T-helper 22 cell (primary cell): ENCODE measurements around the gene CYP1B1.
"Not testable (repeated sequence)": the region's sequence is repeated elsewhere in the genome, so short reads cannot be mapped to it uniquely, and the experiment has no call there.

Experiments used
- DNase-seq: peaks from one replicate; pipeline ENCODE4 v3.0.0-alpha.2; 2020; ENCODE audit warnings: low read depth

CYP1B1 gene

DNA sequence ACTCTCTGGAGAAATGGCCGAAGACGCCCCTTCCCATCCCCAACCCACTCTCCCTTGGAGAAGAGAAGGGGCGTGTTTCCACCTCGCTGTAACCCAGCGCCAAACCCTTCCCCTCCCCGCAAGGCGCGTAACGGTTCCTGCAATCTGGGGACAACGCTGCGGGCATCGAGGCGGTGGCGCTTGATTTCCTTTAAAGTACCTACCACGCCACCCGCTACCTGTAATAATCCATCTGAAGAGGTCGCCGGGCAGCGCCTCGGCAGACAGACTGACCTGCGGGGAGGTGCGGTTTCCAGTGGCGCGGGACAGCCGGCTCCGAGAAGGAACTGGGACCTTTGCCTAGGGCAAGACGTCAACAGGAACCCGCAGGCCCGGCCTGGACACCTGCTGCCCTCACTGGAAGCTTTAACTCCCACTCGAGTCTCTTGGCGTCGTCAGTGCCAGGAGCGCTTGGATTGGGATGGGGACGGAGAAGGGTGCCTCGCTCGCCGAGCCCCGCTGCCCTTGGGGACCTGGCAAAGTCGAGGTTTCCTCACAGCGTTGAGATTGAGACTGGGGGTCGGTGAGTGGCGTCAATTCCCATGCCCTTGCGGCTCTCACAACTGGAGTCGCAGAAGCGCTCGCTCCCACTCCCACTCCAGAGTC lies at the start of gene CYP1B1:
CYP1B1 (minus strand) TSS at position 645 of the 645 bp plus-strand sequence. CDS start 763 bp downstream, outside the sequence.
- DNase-seq: no peak

DNA sequence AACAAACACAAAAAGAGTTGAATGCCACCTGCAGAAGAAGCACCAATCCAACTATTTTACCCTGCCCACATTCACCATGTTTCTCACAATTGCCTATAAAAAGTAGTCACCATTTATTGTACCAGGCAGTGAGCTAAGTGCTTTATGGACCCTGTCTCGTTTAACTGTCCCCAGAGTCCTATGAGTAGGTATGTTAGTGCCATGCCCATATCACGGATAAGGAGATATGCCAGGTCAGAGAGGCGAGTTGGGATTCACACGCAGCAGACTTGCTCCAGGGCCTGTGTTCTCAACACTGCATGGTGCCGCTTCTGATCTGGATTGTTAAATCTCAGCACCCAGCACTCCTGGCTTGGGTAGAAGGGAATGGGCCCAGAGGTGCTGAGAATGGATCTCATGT lies 49.1 kb upstream of the CYP1B1 start:
- no peak for DNase-seq

DNA sequence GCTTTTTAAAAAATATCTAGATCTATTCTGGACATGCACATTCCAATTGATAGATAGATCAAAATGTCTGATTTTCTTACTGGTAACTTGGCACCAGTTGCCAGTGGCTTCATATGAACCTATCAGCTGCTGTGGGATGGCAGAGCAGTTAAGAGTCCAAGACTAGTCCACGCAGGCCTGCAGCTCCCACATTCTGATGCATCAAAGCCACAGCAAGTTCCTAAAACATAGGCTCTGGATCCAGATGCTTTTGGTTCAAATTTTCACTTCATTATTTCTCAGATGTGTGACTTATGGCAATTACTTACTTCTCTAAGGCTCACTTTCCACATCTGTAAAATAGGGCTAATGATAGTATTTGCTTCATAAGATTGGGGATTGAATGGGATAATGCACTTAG lies 48.0 kb upstream of the CYP1B1 start:
- no peak for DNase-seq

DNA sequence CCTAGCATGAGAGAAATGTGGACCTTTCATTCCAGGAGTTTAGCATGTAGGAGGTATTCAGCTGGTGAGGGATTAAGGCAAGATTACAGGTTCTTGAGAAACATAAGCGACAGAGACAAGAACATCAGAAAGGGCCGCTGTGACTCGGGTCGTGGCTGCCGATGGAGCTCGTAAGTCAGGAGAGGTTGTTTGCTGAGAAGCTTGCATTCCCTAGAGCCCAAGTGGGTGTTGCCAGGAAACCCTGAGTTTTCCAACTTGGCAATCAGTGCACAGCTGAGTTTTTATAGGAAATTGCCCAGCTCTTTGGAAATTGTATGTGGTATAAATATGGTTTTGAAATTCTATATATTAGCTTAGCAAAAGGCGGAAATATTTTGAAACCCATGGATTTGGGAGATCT lies 46.4 kb upstream of the CYP1B1 start:
- no peak for DNase-seq

DNA sequence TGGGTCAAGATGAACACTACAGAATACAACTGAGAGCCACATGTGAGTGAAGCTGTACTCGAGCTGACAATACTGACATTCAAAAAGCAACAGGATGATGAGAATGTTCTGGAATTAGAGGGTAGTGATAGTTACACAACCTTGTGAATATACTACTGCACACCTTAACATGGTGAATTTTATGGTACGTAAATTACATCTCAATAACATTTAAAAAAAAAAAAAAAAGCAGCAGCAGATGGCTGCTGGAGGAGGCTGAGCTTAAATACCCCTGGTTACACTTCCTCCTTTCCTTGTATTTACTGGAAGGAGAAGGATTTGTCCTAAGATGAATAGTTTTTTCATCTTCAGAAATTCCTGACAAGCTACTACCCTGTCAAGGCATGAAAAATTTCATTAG lies 45.5 kb upstream of the CYP1B1 start:
- no peak for DNase-seq

DNA sequence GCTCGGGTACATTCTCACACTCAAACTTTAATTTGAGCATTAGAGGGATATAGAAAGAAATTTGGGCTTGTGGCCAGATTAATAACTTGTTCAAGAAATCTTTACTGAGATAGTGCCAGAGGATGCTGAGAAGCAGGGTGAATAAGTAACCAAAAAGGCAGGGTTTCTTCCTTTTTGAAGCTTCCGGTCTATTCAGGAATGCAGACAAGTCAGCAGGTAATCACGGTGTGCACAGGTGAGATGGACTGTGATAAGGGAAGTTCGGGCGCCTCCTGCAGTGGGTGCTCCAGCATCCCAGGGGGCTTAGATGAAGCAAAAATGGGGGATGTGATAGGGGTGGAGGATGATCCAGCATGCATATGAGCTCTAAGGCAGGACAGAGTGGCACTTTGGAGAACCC lies 44.9 kb upstream of the CYP1B1 start:
- DNase-seq: no peak

DNA sequence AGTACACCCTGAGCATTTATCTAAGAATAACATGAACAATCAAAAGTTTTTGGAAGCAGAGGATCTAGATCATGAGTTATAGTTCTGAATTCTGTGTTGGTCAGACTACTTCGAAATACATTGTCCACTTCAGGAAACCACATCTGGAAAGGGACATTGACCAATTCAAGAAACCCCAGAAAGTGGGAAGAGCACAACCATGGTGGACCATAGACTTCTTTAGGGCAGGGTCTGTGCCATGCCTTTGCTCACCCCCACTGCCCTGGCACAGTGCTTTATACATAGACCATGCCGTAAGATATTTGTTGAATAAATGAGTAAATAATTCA lies 44.3 kb upstream of the CYP1B1 start:
- DNase-seq: no peak

DNA sequence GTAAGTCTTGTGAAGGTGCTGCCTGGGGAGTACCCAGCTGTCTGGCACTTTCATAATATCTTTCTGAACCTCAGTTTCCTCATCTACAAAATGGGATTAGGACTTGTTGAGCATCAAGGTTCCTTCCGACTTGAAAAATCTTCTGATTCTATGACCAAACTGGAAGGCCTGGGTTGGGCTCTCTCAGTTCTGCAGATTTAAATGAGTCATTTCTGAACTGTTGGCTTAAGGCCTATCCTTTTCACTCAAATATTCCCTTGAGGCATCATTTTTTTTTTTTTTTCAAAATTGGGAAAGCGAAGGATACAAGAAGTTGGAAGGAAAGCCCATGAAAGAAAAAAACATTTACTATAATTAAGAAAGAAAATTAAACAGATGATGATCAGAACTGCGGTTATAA lies 40.8 kb upstream of the CYP1B1 start:
- DNase-seq: no peak

DNA sequence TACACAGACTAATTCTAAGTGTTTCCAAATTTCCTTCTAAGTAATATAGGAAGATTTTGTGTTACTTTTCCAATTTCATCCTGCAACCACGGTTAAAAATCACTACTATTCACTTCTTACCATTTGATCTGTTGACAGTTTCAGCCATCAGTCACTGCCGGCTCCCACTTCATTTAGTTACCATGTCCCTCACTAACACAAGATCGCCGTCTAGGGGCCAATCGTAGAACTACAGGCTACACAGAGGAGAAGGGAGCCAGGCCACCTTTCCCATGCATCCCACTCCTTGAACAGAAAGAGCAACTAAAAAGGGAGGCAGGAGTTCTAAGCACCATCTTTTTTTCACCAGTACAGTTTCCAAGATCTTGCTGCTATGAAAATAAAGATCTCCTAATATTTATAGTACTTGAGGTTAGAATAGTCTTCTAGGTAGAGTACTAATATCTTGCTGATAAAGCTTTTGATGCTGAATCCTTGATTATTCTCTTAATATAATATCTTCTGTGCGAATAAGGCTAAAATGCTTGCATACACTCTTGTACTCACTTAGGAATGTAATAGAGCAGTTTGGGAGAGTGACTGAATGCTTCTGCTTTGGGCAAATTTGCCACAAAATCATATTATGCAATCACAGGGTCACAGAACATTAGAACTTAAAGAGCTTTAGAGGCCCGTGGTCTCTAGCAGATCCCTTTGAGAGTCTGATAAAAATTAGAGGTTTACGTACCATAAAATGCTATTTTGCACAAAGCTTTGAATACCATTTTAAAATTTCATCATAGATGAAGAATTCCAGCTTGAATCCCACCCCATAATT lies 39.5 kb upstream of the CYP1B1 start:
- no peak for DNase-seq

DNA sequence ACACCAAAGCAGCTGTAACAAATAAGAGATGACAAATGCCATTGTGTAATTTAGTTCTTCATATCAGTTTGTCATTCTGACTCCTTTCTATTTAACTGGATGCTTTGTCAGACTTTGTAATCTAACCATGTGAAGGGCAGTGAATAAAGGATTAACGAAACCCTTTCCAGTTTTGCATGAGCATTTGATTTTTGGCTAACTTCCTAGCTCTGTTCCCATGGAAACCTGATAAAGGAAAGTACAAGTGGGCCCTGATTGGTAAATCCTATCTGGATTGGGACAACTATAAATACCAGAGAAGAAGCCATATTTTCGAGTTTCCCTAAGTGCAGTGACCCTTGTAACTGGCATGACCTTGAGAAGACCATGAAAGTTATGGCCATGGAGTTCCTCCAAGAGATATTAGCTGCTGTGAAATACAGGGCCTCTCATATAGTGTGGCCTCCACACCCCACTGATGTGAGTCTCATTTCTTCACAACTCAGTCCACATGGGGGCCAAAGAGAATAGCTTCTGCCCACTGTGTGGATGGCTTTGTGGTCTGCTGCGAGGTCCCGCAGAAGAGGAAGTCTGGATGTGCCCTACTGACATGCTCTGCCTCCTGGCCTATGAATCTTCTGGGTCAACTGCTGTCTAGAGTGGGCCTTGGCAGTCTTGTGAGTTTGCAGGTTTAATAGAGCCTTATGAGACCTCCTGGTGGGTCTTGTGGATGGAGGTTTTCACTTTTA lies 38.2 kb upstream of the CYP1B1 start:
- no peak for DNase-seq

DNA sequence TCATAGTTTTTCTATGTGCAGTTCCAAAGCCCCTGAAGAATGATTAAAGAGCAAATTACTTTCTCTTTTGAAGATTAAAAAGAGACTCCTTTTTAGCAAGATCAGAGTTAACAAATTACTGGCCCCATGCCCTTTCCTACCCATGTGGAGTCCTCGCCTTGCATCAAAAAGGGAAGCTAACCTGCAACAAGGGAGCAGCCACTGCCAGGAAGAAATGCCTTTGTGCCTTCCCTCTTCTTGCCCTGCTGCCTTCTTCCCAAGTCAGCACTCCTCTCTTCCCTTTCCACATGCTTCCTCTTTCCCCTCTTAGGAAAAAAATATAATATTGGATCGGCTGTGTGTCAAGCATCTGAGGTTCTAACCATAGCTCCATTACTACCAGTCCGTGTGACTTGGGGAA lies 37.1 kb upstream of the CYP1B1 start:
- DNase-seq: no peak

DNA sequence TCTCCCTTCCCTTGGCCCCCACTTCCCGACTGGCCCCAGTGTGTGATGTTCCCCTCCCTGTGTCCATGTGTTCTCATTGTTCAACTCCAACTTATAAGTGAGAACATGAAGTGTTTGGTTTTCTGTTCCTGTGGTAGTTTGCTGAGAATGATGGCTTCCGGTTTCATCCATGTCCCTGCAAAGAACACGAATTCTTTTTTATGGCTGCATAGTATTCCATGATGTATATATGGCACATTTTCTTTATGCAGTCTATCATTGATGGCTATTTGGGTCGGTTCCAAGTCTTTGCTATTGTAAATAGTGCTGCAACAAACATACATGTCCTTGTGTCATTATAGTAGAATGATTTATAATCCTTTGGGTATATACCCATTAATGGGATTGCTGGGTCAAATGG lies 35.4 kb upstream of the CYP1B1 start:
- DNase-seq: not testable (repeated sequence)

DNA sequence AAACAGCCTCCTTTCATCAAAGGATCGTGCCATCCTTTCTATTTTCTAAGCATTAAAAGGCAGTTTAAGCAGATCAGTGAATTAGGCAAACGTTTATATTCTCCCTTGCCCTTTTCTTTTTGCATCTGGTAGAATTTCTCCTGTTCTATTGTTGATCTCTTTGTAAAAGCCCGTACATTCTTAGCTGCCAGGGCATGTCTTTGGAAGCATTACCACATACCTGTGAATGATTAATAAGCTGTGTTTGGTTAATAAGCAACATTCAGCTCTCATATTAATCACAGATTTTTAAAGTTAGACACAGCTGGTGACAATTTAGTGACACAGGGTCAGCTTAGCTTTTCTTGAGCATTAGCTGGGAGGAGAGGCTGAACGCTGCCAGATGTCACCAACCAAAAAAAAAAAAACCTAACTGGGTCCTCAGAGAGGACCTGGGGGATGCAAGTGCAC lies 33.8 kb upstream of the CYP1B1 start:
- DNase-seq: no peak

DNA sequence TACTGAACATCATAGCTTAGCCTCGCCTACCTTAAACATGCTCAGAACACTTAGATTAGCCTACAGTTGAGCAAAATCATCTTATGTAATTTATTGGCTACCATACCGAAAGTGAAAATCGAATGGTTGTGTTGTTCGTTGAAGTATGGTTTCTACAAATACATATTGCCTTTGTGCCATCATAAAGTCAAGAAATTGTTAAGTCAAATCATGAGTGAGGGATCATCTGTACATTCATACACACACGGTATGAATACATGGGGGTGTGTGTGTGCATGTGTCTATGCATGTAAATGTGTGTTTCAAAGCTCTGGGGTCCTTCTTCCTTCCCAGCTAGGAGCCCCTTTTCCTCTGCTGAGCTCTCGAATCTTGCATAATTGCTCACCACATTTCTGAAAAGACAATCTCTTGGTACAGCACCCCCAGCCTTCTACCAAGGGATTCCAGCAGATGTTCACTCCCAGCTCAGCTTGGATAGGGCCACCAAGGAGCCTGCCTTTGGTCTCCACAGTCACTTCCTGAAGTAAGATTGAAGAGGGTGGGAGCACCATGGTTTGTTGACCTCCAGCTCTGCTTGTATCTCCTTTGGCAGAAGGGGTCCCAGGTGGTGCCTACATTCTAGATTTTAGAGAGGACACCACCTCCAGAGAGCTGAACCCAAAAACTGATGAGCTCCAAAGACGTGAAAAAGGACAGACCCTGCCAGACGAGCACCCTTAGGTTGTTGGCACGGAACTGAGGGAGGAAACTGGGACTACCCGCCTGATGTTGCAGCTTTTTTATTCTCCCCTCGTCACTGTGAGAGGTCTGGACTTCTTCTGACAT lies 33.2 kb upstream of the CYP1B1 start:
- DNase-seq: no peak

DNA sequence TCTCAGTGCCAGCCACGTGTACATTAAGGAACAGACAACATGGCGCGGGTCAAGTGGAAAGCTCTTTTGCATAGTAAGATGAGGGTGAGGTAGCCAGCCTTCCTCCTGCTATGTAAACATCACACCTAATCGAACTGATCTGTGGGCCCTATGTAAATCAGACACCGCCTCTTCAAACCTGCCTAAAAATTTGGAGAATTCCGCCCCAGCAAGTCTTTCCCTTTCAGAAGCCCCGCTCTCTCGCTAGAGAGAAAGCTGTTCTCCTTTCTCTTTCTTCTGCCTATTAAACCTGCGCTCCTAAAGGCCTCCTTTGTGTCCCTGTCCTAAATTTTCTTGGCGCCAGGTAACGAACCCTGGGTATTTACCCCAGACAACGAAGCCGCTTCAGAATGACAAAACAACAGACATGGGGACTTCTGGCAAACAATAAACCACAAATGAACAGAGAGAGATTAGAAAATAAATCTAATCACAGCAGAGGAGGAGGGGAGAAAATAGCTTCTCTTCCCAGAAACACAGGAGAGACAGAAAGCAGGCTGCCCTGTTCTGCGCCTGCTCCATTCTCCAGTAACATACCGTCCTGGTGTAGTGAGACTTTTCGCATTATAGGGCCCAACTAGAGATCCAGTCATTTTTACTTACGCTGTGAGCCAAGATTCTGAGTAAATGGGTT lies 31.9 kb upstream of the CYP1B1 start:
- no peak for DNase-seq

DNA sequence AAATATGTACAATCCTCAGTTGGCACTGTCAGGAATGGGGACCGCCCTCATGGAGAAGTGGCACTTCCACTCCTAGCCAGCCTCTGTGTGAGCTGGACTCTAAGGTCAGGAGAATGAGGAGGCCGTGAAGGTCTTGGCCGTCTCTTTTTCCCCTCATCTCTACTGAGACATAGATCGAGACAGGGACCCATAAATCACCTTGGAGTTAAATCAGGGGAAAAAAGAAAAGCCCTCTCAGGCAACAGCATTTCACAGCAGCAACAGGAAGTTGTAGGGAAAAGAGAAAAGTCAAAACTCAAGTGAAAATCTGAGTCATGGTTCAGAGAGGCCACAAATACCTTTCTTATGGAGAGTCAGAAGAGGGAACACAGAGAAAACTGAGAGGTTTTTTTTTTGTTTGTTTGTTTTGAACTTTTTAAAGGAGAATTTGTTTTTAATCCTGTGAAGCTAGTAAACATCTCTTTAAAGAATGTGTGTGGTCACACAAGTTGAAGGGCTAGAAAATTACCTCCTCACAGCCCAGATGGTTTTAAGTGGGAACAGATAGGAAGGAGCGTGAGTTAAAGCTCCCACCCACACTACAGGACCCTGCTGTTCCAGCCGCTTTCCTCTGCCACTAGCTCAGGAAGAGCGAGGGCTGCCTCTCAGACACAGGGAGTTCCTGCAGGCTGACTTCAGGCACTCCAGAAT lies 30.6 kb upstream of the CYP1B1 start:
- no peak for DNase-seq

DNA sequence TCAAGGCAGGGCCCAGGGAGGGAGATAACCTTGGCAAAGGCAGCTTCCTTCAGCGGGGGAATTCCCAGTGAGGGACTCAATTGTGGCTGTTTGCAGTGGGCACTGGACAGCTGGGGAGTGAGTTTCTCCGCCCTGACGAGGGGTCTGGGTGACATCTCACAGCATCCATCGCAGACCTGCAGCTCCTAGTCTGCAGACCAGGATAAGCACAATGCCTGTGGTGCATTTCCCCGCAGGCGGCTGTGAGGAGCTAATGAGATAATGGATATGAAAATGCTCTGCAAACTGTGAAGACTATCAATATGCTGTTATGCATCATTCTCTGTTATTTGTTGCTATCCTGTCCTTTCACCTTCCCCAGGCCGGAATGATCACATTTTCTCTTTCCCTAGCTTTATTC lies 30.0 kb upstream of the CYP1B1 start:
- no peak for DNase-seq

DNA sequence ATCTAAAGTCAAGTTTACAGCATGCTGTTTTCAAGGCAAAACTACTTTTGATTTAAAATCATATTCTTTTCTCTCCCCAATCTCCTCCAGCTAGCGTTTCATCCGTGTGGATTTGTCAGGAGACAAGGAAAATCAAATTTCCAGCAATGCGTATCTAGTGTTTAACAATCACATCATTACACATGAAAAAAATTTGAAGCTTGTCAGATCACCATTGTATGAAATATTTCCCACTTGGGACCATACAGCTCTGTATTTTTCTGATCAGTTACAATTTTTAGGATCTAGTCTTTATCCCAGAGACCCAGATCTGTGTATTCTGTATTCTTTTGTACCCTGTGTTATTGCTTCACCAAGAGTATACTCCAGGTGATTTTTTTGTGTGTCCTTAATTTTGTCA lies 28.6 kb upstream of the CYP1B1 start:
- no peak for DNase-seq

DNA sequence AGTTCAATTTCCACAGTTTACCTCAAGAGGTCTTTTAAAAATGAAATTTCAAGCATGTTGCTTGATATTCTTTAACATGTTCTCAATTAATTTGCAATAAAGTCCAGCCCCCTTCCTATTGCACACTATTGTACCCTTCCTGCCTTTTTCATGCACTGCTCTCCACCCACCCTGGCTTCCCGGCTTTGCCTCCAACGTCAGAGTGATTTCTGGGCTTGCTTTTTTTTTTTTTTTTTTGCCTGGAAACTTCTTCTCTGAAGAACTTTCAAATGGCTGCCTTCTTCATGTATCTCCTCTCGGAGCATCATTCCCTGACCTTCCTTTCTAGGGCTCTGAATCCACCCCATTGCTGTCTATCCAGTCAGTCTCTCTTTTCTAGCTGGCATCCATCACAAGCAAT lies 24.4 kb upstream of the CYP1B1 start:
- DNase-seq: no peak

DNA sequence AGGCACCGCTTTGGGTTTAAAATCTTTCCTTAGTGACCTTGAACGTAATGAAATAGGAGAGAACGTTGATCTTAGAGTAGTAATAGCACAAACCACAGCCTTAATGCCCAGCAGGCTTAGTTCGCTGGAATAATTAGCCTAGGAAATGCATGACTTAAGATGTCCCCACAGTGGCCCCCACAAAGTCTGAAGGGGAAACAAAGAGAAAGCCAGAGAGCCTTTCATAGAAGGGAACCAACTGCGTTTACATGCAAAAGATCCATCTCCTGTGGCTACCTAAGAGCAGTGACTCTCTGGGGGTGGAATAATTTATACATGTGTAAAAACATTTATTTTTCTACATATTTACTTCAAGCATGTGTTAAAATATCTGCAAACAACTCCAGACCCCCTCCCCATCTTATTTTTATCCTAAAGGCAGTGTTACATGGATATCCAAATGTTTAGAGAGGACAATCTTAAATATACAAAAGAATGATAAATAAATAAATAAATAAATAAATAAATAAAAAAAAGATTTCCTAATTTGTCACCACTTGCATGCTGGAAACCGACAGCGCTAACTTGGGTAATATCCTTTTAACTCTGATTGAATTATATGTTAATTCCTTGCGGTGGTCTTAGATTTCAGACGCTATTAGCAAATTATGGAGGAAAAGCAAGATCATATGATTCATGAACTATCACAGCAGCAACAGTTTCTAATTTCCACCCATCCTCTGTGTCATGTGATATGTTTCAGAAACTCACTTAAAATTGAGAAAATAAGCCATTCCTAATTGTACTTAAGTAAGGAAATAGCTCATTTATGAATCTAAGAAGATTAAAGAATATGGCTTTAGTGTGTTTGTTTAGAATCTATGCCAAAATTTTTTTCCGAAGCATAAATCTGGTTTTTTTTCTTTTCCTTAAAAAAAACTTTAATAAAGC lies 23.4 kb upstream of the CYP1B1 start:
- DNase-seq: no peak
